HEK293 (cell line): ENCODE measurements around the gene NFE2L1.

Experiments
- BCL11B ChIP-seq: fragments of 450-650 bp; formaldehyde crosslinking; IDR thresholded peaks from 2 replicates; pipeline ENCODE4 v1.5.1; 2016; ENCODE audit warnings: low read depth, missing biosample characterization, missing genetic modification characterization
- CTCF ChIP-seq: fragments of 450-650 bp; formaldehyde crosslinking; IDR thresholded peaks from 2 replicates; pipeline ENCODE4 v1.5.1; 2016; ENCODE audit warnings: missing biosample characterization, missing genetic modification characterization
- KLF16 ChIP-seq: fragments of 450-650 bp; formaldehyde crosslinking; IDR thresholded peaks from 2 replicates; pipeline ENCODE4 v1.5.1; 2017; ENCODE audit warnings: missing biosample characterization, missing genetic modification characterization
- PRDM1 ChIP-seq: fragments of 450-650 bp; formaldehyde crosslinking; IDR thresholded peaks from 2 replicates; pipeline ENCODE4; 2016; ENCODE audit warnings: missing biosample characterization, missing genetic modification characterization
- SP2 ChIP-seq: fragments of 450-650 bp; formaldehyde crosslinking; IDR thresholded peaks from 2 replicates; pipeline ENCODE4 v1.5.1; 2016; ENCODE audit warnings: missing biosample characterization, missing genetic modification characterization
- ZNF121 ChIP-seq: fragments of 450-650 bp; formaldehyde crosslinking; IDR thresholded peaks from 2 replicates; pipeline ENCODE4 v1.5.1; 2016; ENCODE audit warnings: missing biosample characterization, missing genetic modification characterization
- ZNF184 ChIP-seq: fragments of 450-650 bp; IDR thresholded peaks from 2 replicates; pipeline ENCODE4 v1.5.1; 2018; ENCODE audit warnings: missing biosample characterization, mild to moderate bottlenecking, missing genetic modification characterization
- ZNF274 ChIP-seq, 2 experiments: fragments of 200-500 bp in 1 of 2; fragments of 450-650 bp in 1 of 2; sonication (Bioruptor generic) in 1 of 2; formaldehyde crosslinking in 1 of 2; IDR thresholded peaks; 2 replicates each; pipeline versions ENCODE4 v1.5.1 to v1.6.1; 2014 to 2016; ENCODE audit warnings: borderline replicate concordance in 1 of 2, inconsistent platforms in 1 of 2, low read length in 1 of 2, missing biosample characterization in 1 of 2, missing genetic modification characterization in 1 of 2
- ZNF302 ChIP-seq: fragments of 450-650 bp; formaldehyde crosslinking; IDR thresholded peaks from 2 replicates; pipeline ENCODE4 v1.5.1; 2016; ENCODE audit warnings: missing biosample characterization, missing genetic modification characterization, low read depth
- ZNF585B ChIP-seq: fragments of 450-650 bp; formaldehyde crosslinking; IDR thresholded peaks from 2 replicates; pipeline ENCODE4 v1.5.1; 2016; ENCODE audit warnings: missing biosample characterization, missing genetic modification characterization
- ZNF76 ChIP-seq: fragments of 450-650 bp; formaldehyde crosslinking; IDR thresholded peaks from 2 replicates; pipeline ENCODE4; 2016; ENCODE audit warnings: low read depth, missing biosample characterization, missing genetic modification characterization, borderline replicate concordance
- ZSCAN30 ChIP-seq: fragments of 450-650 bp; IDR thresholded peaks from 2 replicates; pipeline ENCODE4 v1.5.1; 2018; ENCODE audit warnings: missing biosample characterization, mild to moderate bottlenecking, missing genetic modification characterization, moderate library complexity
- ZSCAN5A ChIP-seq: fragments of 450-650 bp; formaldehyde crosslinking; IDR thresholded peaks from 2 replicates; pipeline ENCODE4 v1.5.1; 2016; ENCODE audit warnings: missing biosample characterization, missing genetic modification characterization

- TF ChIP-seq ZNF184 (tag by site-specific recombination), result no peak
- no peak for TF ChIP-seq CTCF (tag by site-specific recombination)
- TF ChIP-seq ZSCAN30 (tag by site-specific recombination), result no peak
- TF ChIP-seq KLF16 (tag by site-specific recombination), result no peak
- TF ChIP-seq ZNF302 (tag by site-specific recombination), result no peak
- TF ChIP-seq PRDM1 (tag by site-specific recombination), result no peak
- no peak for TF ChIP-seq ZNF121
- TF ChIP-seq ZSCAN5A (tag by site-specific recombination), result no peak
- TF ChIP-seq ZNF76 (tag by site-specific recombination), result no peak
- no peak for TF ChIP-seq ZNF274 (IDR thresholded peaks at IDR 0.05; ENCODE audit: low read length)
- TF ChIP-seq ZNF274 (tag by site-specific recombination; IDR thresholded peaks at IDR 0.05; ENCODE audit: borderline replicate concordance), result no peak
- no peak for TF ChIP-seq ZNF585B
- no peak for TF ChIP-seq BCL11B (tag by site-specific recombination)
- TF ChIP-seq SP2 (tag by site-specific recombination), result no peak
Measured at GRCh38 chr17:48016112-48016511, 32.0 kb upstream of the NFE2L1 start.
